ENCODE results near the gene KRT85.

DNA sequence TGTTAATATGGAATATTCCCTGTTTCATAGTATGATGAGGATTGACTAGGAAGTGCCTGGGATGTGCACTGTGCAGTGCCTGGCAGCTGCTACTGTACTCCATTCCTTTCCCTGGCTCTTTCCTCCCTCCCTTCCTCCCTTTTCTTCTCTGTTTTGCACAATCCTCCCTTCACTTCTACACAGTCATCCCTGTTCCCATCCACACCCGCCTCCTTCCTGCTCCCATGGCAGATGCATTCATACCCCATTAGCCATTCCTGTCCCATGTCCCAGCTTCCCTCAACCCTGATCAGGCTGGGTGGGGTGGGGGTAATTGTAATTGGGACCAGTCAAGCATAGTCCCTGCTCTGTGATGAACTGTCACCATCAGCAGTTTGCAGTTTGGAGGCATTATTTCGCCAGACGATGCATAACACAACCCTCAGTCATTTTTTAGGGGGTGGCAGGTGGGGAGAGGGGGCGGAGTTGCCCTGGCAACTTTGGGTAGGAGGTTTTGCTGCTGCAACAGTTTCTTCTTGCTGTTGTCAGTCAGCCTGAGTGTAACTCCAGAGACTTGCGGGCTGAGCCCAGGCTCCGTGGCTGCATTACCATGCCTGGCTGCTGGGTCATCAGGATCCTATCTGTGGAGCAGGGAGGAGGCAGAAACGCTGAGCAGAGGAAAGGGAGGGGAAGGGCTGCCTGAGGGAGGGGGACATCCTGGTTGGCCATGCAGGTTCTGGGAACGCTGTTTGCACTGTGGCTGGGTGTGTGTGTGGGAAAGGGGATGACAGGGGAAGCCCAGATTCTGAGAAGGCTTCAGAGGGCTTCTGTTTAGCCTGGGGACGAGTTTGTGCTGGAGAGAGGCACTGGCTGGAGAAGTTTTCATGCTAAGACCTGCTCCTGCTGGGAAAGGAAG lies 22.3 kb upstream of the KRT85 start:
- TF ChIP-seq, protein P1, sequence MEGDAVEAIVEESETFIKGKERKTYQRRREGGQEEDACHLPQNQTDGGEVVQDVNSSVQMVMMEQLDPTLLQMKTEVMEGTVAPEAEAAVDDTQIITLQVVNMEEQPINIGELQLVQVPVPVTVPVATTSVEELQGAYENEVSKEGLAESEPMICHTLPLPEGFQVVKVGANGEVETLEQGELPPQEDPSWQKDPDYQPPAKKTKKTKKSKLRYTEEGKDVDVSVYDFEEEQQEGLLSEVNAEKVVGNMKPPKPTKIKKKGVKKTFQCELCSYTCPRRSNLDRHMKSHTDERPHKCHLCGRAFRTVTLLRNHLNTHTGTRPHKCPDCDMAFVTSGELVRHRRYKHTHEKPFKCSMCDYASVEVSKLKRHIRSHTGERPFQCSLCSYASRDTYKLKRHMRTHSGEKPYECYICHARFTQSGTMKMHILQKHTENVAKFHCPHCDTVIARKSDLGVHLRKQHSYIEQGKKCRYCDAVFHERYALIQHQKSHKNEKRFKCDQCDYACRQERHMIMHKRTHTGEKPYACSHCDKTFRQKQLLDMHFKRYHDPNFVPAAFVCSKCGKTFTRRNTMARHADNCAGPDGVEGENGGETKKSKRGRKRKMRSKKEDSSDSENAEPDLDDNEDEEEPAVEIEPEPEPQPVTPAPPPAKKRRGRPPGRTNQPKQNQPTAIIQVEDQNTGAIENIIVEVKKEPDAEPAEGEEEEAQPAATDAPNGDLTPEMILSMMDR (IDR thresholded peaks at IDR 0.05) = no peak
- no peak for TF ChIP-seq EZH2 (IDR thresholded peaks at IDR 0.05; ENCODE audit: borderline replicate concordance, insufficient read depth, low read depth, low read length, poor library complexity, severe bottlenecking)

Data from B cell (primary cell).